Hepatocyte (in vitro differentiated cells): ENCODE data around the gene IL20.

Experiments
- EZH2 ChIP-seq: fragments of 200-600 bp; sonication (generic); IDR thresholded peaks from 2 replicates; pipeline ENCODE4 v1.6.1; 2016; ENCODE audit warnings: antibody characterized with exemption, mild to moderate bottlenecking, borderline replicate concordance
- EZH2phosphoT487 ChIP-seq: fragments of 200-600 bp; sonication (generic); IDR thresholded peaks from one replicate; pipeline ENCODE4 v1.6.1; 2018; ENCODE audit warnings: antibody characterized with exemption, mild to moderate bottlenecking, low read depth, moderate library complexity; ENCODE audit not compliant: unreplicated experiment, severe bottlenecking
- TF ChIP-seq, protein P1 (sequence below): fragments of 200-600 bp; sonication (generic); IDR thresholded peaks from 2 replicates; pipeline ENCODE4 v1.5.1; 2016; ENCODE audit warnings: antibody characterized with exemption, mild to moderate bottlenecking; ENCODE audit not compliant: poor library complexity

DNA sequence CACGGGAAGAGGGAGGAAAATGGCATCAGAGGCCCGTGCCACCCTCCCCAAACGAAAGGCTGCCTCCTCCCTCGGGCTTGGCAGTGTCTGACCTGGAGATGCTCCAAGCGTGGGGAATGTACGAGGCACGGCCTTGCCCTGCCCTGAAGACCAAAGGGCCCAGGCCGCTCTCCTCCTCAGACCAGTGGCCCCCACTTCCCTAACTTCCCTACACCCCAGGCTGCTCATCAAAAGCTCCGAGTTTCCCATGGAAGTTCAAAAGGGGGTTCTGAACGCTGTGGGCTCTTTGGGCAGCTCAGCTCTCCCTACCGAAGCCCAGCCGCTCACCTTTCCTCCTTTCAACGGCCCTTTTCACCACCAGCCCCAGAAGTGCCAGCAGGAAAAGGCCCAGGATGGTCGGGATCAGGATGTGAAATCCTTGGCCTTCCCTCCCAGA is 44.5 kb downstream of the IL20 start:
- TF ChIP-seq, protein P1, sequence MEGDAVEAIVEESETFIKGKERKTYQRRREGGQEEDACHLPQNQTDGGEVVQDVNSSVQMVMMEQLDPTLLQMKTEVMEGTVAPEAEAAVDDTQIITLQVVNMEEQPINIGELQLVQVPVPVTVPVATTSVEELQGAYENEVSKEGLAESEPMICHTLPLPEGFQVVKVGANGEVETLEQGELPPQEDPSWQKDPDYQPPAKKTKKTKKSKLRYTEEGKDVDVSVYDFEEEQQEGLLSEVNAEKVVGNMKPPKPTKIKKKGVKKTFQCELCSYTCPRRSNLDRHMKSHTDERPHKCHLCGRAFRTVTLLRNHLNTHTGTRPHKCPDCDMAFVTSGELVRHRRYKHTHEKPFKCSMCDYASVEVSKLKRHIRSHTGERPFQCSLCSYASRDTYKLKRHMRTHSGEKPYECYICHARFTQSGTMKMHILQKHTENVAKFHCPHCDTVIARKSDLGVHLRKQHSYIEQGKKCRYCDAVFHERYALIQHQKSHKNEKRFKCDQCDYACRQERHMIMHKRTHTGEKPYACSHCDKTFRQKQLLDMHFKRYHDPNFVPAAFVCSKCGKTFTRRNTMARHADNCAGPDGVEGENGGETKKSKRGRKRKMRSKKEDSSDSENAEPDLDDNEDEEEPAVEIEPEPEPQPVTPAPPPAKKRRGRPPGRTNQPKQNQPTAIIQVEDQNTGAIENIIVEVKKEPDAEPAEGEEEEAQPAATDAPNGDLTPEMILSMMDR: no peak
- peak; percentile 5 for TF ChIP-seq EZH2
- no peak for TF ChIP-seq EZH2phosphoT487
